Panc1 (cell line): ENCODE measurements around the gene SEMG2. TPM values are rescaled to one million over a fixed set of nuclear protein-coding genes. Genes with fewer than 3 reads are reported as not detected.

Source experiments
- ATAC-seq: fragments of 200-7000 bp; cut with Tn5 transposase; 2 replicates; pipeline ENCODE4 v1.9.1; 2020; ENCODE audit warnings: mild to moderate bottlenecking, moderate library complexity
- BruUV-seq: library from RNA; stranded (reverse); fragments of 400-500 nt; replicated peaks from 2 replicates; lab custom pipeline; 2021; lab: Mats Ljungman, UMichigan
- CTCF ChIA-PET: fragments of 300-600 bp; sonication (Branson Sonifier 250); formaldehyde crosslinking; loops from one replicate; lab custom pipeline; 2022; ENCODE audit warnings: antibody characterized with exemption; lab: Charles Lee
- POLR2A ChIA-PET: fragments of 300-600 bp; sonication (Branson Sonifier 250); formaldehyde crosslinking; loops from one replicate; lab custom pipeline; 2022; ENCODE audit warnings: antibody characterized with exemption; lab: Charles Lee
- DNase-seq: peaks from one replicate; pipeline ENCODE4 v3.0.0-alpha.2; 2010; ENCODE audit warnings: low read depth, low spot score
- H3K27ac ChIP-seq: 2 replicates; pipeline ENCODE4 v1.5.1; 2011; ENCODE audit warnings: mild to moderate bottlenecking, low read length, inconsistent platforms
- H3K27me3 ChIP-seq: fragments of 200-500 bp; sonication (Bioruptor generic); 2 replicates; pipeline ENCODE4 v1.6.0; 2014; ENCODE audit warnings: low read length, inconsistent platforms; ENCODE audit not compliant: control insufficient read depth, insufficient read depth
- H3K36me3 ChIP-seq: fragments of 200-500 bp; sonication (Bioruptor generic); 2 replicates; pipeline ENCODE4 v1.5.1; 2014; ENCODE audit warnings: inconsistent platforms, mild to moderate bottlenecking, low read length, moderate library complexity; ENCODE audit not compliant: control insufficient read depth, insufficient read depth
- H3K4me1 ChIP-seq: 2 replicates; pipeline ENCODE4 v1.5.1; 2011; ENCODE audit warnings: inconsistent platforms, mild to moderate bottlenecking, low read length, moderate library complexity; ENCODE audit not compliant: control insufficient read depth, insufficient read depth
- H3K4me3 ChIP-seq, 2 experiments: 2 replicates each; pipeline ENCODE4 v1.5.1; 2011 to 2012; ENCODE audit warnings: low read depth in 2 of 2, low read length in 2 of 2, mild to moderate bottlenecking in 2 of 2, inconsistent platforms in 1 of 2, moderate library complexity in 1 of 2
- H3K9me3 ChIP-seq: fragments of 200-500 bp; sonication (Bioruptor generic); 2 replicates; pipeline ENCODE4 v1.5.1; 2014; ENCODE audit warnings: low read depth, mild to moderate bottlenecking, inconsistent platforms, low read length, moderate library complexity; ENCODE audit not compliant: control insufficient read depth, insufficient read depth
- POLR2AphosphoS5 ChIP-seq: IDR thresholded peaks from 2 replicates; pipeline ENCODE4 v1.6.1; 2012; ENCODE audit warnings: mild to moderate bottlenecking, low read depth, low read length, moderate library complexity
- SIN3A ChIP-seq: IDR thresholded peaks from 2 replicates; pipeline ENCODE4 v1.6.1; 2012; ENCODE audit warnings: low read depth, mild to moderate bottlenecking, low read length, moderate library complexity, borderline replicate concordance; ENCODE audit not compliant: insufficient read depth
- TCF7L2 ChIP-seq: IDR thresholded peaks from 2 replicates; pipeline ENCODE4 v1.6.1; 2011; ENCODE audit warnings: mild to moderate bottlenecking, low read depth, low read length, inconsistent platforms
- in situ Hi-C: cut with HindIII; loops from 2 replicates; pipeline ENCODE4 v1.10.0; 2016; ENCODE audit warnings: low sequenced_read_pairs, low pct_unique_long_range_greater_than_20kb
- intact Hi-C: fragments of 100-400 bp; cut with micrococcal nuclease; formaldehyde crosslinking; loops from one replicate; pipeline ENCODE4 v1.10.0; 2022; ENCODE audit not compliant: unreplicated experiment
- total RNA-seq: library from RNA; stranded (reverse); gene quantifications from one replicate; pipeline ENCODE4 v1.2.1, GENCODE V29; 2021; ENCODE audit not compliant: unreplicated experiment
- TF ChIP-seq, protein P1 (sequence below), 2 experiments: IDR thresholded peaks; 2 replicates each; pipeline ENCODE4 v1.6.1; 2011 to 2012; ENCODE audit warnings: low read depth in 2 of 2, control low read depth in 1 of 2, low read length in 1 of 2, mild to moderate bottlenecking in 1 of 2, moderate library complexity in 1 of 2; ENCODE audit not compliant: insufficient read depth in 1 of 2
- TF ChIP-seq, protein P2 (sequence below): fragments of 450-650 bp; IDR thresholded peaks from 2 replicates; pipeline ENCODE4 v1.5.1; 2017; ENCODE audit warnings: mild to moderate bottlenecking

SEMG2 gene
- total RNA-seq, 1 experiment from 2014 or later: not detected

DNA sequence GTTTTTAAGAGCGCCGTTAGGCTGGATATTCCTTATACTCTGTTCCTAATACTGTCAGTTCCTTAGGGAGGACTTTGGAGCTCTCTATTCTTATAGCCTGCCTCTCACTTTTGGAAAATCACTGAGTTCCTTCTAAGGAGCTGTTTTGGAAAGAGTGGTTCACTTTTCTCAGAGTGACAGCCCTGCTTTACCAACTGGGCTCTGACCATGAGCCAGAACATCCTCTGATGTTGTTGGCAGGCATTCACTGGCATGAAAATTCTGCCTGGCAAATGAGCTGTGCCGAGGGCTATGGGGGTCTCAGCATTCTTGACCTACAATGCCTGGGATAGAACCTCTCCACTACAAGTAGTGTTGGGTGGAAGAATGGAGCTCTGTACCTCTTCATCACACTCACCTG lies 29.2 kb upstream of the SEMG2 start:
- no peaks in the 10 kb centered on the region for H3K4me1 ChIP-seq
- peaks cover 2% of the 10 kb centered on the region; the same call in 1 of the 2 replicates for H3K27me3 ChIP-seq
- DNase-seq: no peak
- no TSS peak for BruUV-seq
- no peaks in the 10 kb centered on the region for H3K9me3 ChIP-seq
- H3K4me3 ChIP-seq: no peak overlapping the region
- H3K36me3 ChIP-seq: no peaks in the 10 kb centered on the region
- no peak for ATAC-seq
- intact Hi-C loops (no loop called here), in situ Hi-C loops (no loop called here)
- ChIA-PET CTCF (no interaction called here), POLR2A (no interaction called here)
- no peak for TF ChIP-seq TCF7L2
- no peak for TF ChIP-seq SIN3A
- TF ChIP-seq POLR2AphosphoS5: no peak
- TF ChIP-seq, protein P1, sequence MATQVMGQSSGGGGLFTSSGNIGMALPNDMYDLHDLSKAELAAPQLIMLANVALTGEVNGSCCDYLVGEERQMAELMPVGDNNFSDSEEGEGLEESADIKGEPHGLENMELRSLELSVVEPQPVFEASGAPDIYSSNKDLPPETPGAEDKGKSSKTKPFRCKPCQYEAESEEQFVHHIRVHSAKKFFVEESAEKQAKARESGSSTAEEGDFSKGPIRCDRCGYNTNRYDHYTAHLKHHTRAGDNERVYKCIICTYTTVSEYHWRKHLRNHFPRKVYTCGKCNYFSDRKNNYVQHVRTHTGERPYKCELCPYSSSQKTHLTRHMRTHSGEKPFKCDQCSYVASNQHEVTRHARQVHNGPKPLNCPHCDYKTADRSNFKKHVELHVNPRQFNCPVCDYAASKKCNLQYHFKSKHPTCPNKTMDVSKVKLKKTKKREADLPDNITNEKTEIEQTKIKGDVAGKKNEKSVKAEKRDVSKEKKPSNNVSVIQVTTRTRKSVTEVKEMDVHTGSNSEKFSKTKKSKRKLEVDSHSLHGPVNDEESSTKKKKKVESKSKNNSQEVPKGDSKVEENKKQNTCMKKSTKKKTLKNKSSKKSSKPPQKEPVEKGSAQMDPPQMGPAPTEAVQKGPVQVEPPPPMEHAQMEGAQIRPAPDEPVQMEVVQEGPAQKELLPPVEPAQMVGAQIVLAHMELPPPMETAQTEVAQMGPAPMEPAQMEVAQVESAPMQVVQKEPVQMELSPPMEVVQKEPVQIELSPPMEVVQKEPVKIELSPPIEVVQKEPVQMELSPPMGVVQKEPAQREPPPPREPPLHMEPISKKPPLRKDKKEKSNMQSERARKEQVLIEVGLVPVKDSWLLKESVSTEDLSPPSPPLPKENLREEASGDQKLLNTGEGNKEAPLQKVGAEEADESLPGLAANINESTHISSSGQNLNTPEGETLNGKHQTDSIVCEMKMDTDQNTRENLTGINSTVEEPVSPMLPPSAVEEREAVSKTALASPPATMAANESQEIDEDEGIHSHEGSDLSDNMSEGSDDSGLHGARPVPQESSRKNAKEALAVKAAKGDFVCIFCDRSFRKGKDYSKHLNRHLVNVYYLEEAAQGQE (IDR thresholded peaks at IDR 0.05; ENCODE audit: insufficient read depth in 1 of 2, low read depth in 2 of 2, low read length in 1 of 2): no peak
- TF ChIP-seq, protein P2, sequence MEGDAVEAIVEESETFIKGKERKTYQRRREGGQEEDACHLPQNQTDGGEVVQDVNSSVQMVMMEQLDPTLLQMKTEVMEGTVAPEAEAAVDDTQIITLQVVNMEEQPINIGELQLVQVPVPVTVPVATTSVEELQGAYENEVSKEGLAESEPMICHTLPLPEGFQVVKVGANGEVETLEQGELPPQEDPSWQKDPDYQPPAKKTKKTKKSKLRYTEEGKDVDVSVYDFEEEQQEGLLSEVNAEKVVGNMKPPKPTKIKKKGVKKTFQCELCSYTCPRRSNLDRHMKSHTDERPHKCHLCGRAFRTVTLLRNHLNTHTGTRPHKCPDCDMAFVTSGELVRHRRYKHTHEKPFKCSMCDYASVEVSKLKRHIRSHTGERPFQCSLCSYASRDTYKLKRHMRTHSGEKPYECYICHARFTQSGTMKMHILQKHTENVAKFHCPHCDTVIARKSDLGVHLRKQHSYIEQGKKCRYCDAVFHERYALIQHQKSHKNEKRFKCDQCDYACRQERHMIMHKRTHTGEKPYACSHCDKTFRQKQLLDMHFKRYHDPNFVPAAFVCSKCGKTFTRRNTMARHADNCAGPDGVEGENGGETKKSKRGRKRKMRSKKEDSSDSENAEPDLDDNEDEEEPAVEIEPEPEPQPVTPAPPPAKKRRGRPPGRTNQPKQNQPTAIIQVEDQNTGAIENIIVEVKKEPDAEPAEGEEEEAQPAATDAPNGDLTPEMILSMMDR: no peak
- H3K27ac ChIP-seq: no peak overlapping the region

DNA sequence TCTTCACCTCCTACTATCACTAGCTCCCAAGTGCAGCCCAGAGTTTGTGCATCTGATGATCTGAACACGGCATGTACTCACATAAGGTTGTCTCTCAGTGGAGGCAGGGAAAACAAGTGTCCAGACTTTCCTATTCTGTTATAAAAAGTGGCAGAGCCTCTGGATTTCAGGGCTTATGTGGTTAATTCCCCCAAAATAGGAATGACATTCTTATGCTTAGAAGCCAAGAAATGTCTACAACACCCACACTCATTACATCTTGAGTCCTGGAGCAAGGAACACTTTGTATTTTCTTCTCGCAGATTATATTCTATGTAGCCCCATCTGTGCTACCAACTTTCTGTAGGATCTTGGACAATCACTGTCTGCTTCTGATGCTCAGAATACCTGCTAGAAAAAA lies 27.8 kb upstream of the SEMG2 start:
- no peak for TF ChIP-seq SIN3A
- TF ChIP-seq, protein P2: no peak
- no peak for TF ChIP-seq TCF7L2
- no peak for TF ChIP-seq POLR2AphosphoS5
- TF ChIP-seq, protein P1 (IDR thresholded peaks at IDR 0.05; ENCODE audit: insufficient read depth in 1 of 2, low read depth in 2 of 2, low read length in 1 of 2): no peak
- H3K27ac ChIP-seq: no peak overlapping the region
- in situ Hi-C loops: no loop called here
- DNase-seq (no peak), ATAC-seq (no peak)
- CTCF ChIA-PET: no interaction called here
- no peaks in the 10 kb centered on the region for H3K9me3 ChIP-seq
- POLR2A ChIA-PET: no interaction called here
- peaks cover 2% of the 10 kb centered on the region; the same call in 1 of the 2 replicates for H3K27me3 ChIP-seq
- no peaks in the 10 kb centered on the region for H3K36me3 ChIP-seq
- no peak overlapping the region for H3K4me3 ChIP-seq
- BruUV-seq: no TSS peak
- intact Hi-C loops: no loop called here
- no peaks in the 10 kb centered on the region for H3K4me1 ChIP-seq
